DMS153 (cell line): ENCODE results near the gene MSLN.
A peak's percentile ranks its signal among the peaks of the same experiment; 100 is the strongest.

ENCODE experiments used
- DNase-seq: peaks from one replicate; lab custom pipeline; 2025; lab: John Stamatoyannopoulos, UW

Gene MSLN

GRCh38 chr16:776824-777223 lies 16.3 kb downstream of the MSLN start:
- no peak for DNase-seq

GRCh38 chr16:777826-778225 lies 17.3 kb downstream of the MSLN start:
- peak; percentile 3 for DNase-seq

GRCh38 chr16:778447-778846 lies 17.9 kb downstream of the MSLN start:
- no peak for DNase-seq

- no peak for DNase-seq
Measured at GRCh38 chr16:778909-779527, 18.5 kb downstream of the MSLN start.

GRCh38 chr16:779561-779960 lies 19.0 kb downstream of the MSLN start:
- DNase-seq: no peak

GRCh38 chr16:780296-780695 lies 19.8 kb downstream of the MSLN start:
- no peak for DNase-seq

GRCh38 chr16:781346-782010 lies 20.9 kb downstream of the MSLN start:
- no peak for DNase-seq

- DNase-seq: no peak
Measured at GRCh38 chr16:782258-782657, 21.7 kb downstream of the MSLN start.

GRCh38 chr16:782766-783403 lies 22.4 kb downstream of the MSLN start:
- DNase-seq: peak; percentile 78

- no peak for DNase-seq
Measured at GRCh38 chr16:783404-784161, 23.0 kb downstream of the MSLN start.

GRCh38 chr16:784431-784830 lies 23.9 kb downstream of the MSLN start:
- DNase-seq: no peak

GRCh38 chr16:785563-786535 lies 25.3 kb downstream of the MSLN start:
- peak; percentile 57 for DNase-seq

GRCh38 chr16:787321-787966 lies 26.9 kb downstream of the MSLN start:
- no peak for DNase-seq

GRCh38 chr16:787978-788398 lies 27.5 kb downstream of the MSLN start, which contains the start of gene RPUSD1:
Gene RPUSD1 (minus strand): TSS chr16:788381. CDS start chr16:787737, 644 bp downstream.
- no peak for DNase-seq

- peak; percentile 84 for DNase-seq
Measured at GRCh38 chr16:788399-789126, 28.0 kb downstream of the MSLN start, which contains the start of gene CHTF18. Gene CHTF18 (plus strand): TSS chr16:788620. CDS start chr16:788685, 65 bp downstream.

GRCh38 chr16:789191-789850 lies 28.8 kb downstream of the MSLN start:
- no peak for DNase-seq

- no peak for DNase-seq
Measured at GRCh38 chr16:790086-790485, 29.6 kb downstream of the MSLN start.

- DNase-seq: no peak
Measured at GRCh38 chr16:791131-791530, 30.6 kb downstream of the MSLN start.

GRCh38 chr16:792221-792995 lies 31.9 kb downstream of the MSLN start:
- DNase-seq: no peak
